Heart left ventricle (tissue), 13 donors: ENCODE data around the gene SLC25A18.

Source experiments
- CTCF ChIP-seq, 12 donors: fragments of 200-600 bp; sonication (generic) in 4 of 12; IDR thresholded peaks; one replicate each; pipeline versions ENCODE4 v1.5.0 to v1.8.0; 2018 to 2022; ENCODE audit warnings: antibody characterized with exemption in 12 of 12, mild to moderate bottlenecking in 5 of 12
- POLR2A ChIP-seq, 2 donors: fragments of 450-650 bp; IDR thresholded peaks; one replicate each; pipeline ENCODE4 v1.6.1; 2017; ENCODE audit warnings: antibody characterized with exemption in 2 of 2, mild to moderate bottlenecking in 2 of 2, moderate library complexity in 2 of 2
- donor health status: ischemic (EF 13 %, LVEDD 7.1; RV severe dilation, severe dysfunction).
- donor health status: DM: no; HTN: yes; CAD: no.
- donor health status: DM: no; HTN: no; CAD: no.
- donor health status: ischemic (EF 25% LVEDD 6.9; RV normal size, moderate dysfunction).
- donor health status: ischemic (EF 25% LVEDD 5.7; RV mildly dilated, moderate dysfunction).
- donor health status: ischemic (EF 35%, LVEDD 5.7; RV mildly dilated, moderate dysfunction).
- donor health status: nonischemic (EF 11% LVEDD 7.7; RV severe dilation, severe dysfunction).
- donor health status: DM: yes; HTN: yes; CAD: no.
- donor health status: PGD.
- donor health status: ischemic (EF 29% LVEDD 5.4; RV normal size, mild dysfunction).
- donor health status: nonischemic (EF 23%, LVEDD 6.1; RV moderate dilation, normal function).

- no peak for TF ChIP-seq CTCF (IDR thresholded peaks at IDR 0.05)
- TF ChIP-seq POLR2A (IDR thresholded peaks at IDR 0.05), result no peak
Measured at GRCh38 chr22:17552737-17553136, 10.6 kb upstream of the SLC25A18 start.
